ENCODE data around the gene HIGD2B.
"Not testable (repeated sequence)": the region's sequence is repeated elsewhere in the genome, so short reads cannot be mapped to it uniquely, and the experiment has no call there.

The HIGD2B gene

DNA sequence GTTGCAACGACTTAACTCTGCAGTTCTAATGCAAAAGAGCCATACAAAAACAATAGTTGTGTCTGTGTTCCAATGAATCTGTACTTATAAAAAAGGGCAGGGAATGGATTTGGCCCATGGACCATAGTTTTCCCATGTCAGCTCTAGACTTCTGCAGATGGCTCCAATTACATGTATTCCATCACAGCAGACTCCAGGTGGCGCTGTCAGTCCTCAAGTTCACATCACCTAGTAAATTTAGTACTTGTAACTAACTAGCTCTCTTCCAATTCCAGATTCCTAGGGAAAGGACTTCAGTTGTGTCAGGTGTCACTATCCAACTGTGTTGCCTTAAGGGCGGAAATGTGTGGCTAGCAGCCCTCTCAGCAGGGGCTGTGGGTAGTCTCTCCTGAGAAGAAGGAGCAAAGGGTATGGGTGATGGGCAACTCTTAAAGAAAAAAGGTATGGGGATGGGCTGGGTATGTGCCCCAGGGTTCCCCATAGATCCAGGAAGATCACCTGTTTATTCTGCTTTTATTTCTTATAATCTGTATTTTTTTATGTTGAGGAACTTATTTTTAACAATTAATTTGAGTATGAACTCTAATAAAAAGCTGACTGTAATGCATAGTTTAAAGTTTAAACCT, 36.2 kb upstream of the HIGD2B start:
- Histone ChIP-seq H3K27me3 (ENCODE audit: control insufficient read depth in 1 of 2, insufficient read depth in 2 of 2, low read length in 2 of 2) (no peaks in the 10 kb centered on the region), H3K27ac (ENCODE audit: low read depth, low read length) (no peak overlapping the region), H3K36me3 (ENCODE audit: insufficient read depth, low read length) (peaks cover 14% of the 10 kb centered on the region), H3K9me3 (ENCODE audit: low read length) (no peaks in the 10 kb centered on the region), H3K4me1 (ENCODE audit: insufficient read depth, low read length) (no peaks in the 10 kb centered on the region), H3K9ac (ENCODE audit: low read length) (no peak overlapping the region), H3K4me3 (ENCODE audit: low read depth in 1 of 2, low read length in 2 of 2) (no peak overlapping the region)

DNA sequence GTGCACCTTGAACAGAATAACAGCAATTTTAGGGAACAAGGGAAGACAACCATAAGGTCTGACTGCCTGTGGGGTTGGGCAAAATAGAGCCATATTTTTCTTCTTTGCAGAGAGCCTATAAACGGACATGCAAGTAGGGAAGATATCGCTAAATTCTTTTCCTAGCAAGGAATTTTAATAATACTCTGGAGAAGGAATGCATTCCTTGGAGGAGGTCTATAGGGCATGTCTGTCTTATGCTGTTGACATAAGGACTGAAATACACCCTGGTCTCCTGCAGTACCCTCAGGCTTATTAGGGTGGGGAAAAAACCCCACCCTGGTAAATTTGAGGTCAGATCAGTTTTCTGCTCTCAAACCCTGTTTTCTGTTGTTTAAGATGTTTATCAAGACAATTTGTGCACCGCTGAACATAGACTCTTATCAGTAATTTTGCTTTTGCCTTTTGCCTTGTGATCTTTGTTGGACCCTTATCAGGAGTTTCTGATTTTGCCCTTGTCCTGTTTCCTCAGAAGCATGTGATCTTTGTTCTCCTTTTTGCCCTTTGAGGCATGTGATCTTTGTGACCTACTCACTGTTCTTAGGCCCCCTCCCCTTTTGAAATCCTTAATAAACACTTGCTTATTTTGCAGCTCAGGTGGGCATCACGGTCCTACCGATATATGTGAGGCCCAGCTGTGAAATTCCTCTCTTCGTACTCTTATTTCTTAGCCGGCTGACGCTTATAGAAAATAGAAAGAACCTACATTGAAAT, 22.7 kb upstream of the HIGD2B start:
- not testable (repeated sequence) for H3K4me1 ChIP-seq (ENCODE audit: insufficient read depth, low read length)
- peaks cover 13% of the 10 kb centered on the region for H3K36me3 ChIP-seq (ENCODE audit: insufficient read depth, low read length)

DNA sequence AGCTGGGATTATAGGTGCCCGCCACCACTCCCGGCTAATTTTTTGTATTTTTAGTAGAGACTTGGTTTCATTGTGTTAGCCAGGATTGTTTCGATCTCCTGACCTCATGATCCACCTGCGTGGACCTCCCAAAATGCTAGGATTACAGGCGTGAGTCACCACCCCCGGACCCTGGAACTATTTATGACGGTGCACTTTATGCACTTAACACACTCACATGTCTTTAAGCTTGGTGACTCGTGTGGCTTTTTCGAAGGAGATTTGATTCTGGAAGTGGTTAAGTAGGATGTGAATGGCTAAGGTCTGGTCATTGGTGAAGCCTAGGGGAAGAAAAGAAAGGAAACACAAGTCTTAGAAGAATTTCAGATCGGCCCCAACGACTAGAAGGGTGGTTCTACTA, 20.3 kb upstream of the HIGD2B start:
- Histone ChIP-seq H3K4me3 (ENCODE audit: low read depth in 1 of 2, low read length in 2 of 2) (no peak overlapping the region), H3K27ac (ENCODE audit: low read depth, low read length) (no peak overlapping the region), H3K9me3 (ENCODE audit: low read length) (no peaks in the 10 kb centered on the region), H3K27me3 (ENCODE audit: control insufficient read depth in 1 of 2, insufficient read depth in 2 of 2, low read length in 2 of 2) (no peaks in the 10 kb centered on the region), H3K36me3 (ENCODE audit: insufficient read depth, low read length) (no peaks in the 10 kb centered on the region), H3K9ac (ENCODE audit: low read length) (no peak overlapping the region), H3K4me1 (ENCODE audit: insufficient read depth, low read length) (no peaks in the 10 kb centered on the region)

More for the DNA sequence above, 22.7 kb upstream of the HIGD2B start:
- H3K27me3 ChIP-seq (ENCODE audit: control insufficient read depth in 1 of 2, insufficient read depth in 2 of 2, low read length in 2 of 2); H3K9ac ChIP-seq (ENCODE audit: low read length); H3K27ac ChIP-seq (ENCODE audit: low read depth, low read length); H3K4me3 ChIP-seq (ENCODE audit: low read depth in 1 of 2, low read length in 2 of 2); H3K9me3 ChIP-seq (ENCODE audit: low read length): not testable (repeated sequence)

DNA sequence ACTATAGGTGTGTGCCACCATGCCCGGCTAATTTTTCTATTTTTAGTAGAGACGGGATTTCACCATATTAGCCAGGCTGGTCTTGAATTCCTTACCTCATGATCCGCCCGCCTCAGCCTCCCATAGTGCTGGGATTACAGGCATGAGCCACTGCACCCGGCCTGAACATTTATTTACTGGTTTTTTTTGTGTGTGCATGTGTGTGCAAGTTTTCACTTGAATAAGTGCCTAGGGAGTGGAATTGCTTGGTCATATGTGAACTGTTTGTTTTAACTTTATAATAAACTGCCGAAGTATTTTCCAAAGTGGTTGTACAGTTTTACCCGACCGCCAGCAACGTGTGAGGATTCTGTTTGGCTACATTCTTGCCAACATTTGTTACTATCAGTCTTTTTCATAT, 14.1 kb upstream of the HIGD2B start:
- no peaks in the 10 kb centered on the region for H3K4me1 ChIP-seq (ENCODE audit: insufficient read depth, low read length)
- H3K27me3 ChIP-seq (ENCODE audit: control insufficient read depth in 1 of 2, insufficient read depth in 2 of 2, low read length in 2 of 2): no peaks in the 10 kb centered on the region
- no peaks in the 10 kb centered on the region for H3K9me3 ChIP-seq (ENCODE audit: low read length)
- H3K36me3 ChIP-seq (ENCODE audit: insufficient read depth, low read length): no peaks in the 10 kb centered on the region
- no peak overlapping the region for H3K27ac ChIP-seq (ENCODE audit: low read depth, low read length)
- no peak overlapping the region for H3K4me3 ChIP-seq (ENCODE audit: low read depth in 1 of 2, low read length in 2 of 2)
- H3K9ac ChIP-seq (ENCODE audit: low read length): no peak overlapping the region

DNA sequence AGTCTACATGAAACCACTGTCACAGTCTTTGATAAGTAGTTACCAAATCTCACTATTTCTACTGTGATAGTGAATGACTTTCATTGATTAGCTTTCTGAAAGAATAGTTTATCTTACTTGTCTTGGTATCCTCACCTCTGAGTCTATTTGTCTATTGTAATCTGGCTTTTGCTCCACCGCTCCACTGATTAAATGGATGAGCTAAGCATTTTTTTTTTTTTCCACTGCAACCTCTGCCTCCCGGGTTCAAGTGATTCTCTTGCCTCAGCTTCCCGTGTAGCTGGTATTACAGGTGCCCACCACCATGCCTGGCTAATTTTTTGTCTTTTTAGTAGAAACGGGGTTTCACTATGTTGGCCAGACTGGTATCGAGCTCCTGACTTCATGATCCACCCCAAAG, 13.0 kb upstream of the HIGD2B start:
- Histone ChIP-seq H3K27ac (ENCODE audit: low read depth, low read length) (no peak overlapping the region), H3K4me1 (ENCODE audit: insufficient read depth, low read length) (no peaks in the 10 kb centered on the region), H3K9ac (ENCODE audit: low read length) (no peak overlapping the region), H3K9me3 (ENCODE audit: low read length) (no peaks in the 10 kb centered on the region), H3K36me3 (ENCODE audit: insufficient read depth, low read length) (no peaks in the 10 kb centered on the region), H3K4me3 (ENCODE audit: low read depth in 1 of 2, low read length in 2 of 2) (no peak overlapping the region), H3K27me3 (ENCODE audit: control insufficient read depth in 1 of 2, insufficient read depth in 2 of 2, low read length in 2 of 2) (no peaks in the 10 kb centered on the region)

DNA sequence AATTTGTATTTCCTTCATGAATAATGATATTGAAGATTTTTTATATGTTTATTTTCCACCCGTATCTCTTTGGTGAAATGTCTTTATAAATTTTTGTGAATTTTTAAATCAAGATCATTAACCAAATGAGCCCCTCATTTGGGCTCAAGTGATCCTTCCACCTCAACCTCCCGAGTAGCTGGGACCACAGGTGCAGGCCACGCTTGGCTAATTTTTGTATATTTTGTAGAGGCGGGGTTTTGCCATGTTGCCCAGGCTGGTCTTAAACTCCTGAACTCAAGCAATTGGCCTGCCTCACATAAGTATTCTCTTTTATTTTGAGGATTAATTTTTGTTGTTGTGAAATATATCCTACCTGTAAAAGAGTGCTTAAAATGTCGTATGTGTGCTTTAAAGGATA, 5.0 kb upstream of the HIGD2B start:
- no peak overlapping the region for H3K4me3 ChIP-seq (ENCODE audit: low read depth in 1 of 2, low read length in 2 of 2)
- H3K9me3 ChIP-seq (ENCODE audit: low read length): no peaks in the 10 kb centered on the region
- H3K27me3 ChIP-seq (ENCODE audit: control insufficient read depth in 1 of 2, insufficient read depth in 2 of 2, low read length in 2 of 2): no peaks in the 10 kb centered on the region
- H3K4me1 ChIP-seq (ENCODE audit: insufficient read depth, low read length): no peaks in the 10 kb centered on the region
- H3K9ac ChIP-seq (ENCODE audit: low read length): no peak overlapping the region
- H3K36me3 ChIP-seq (ENCODE audit: insufficient read depth, low read length): no peaks in the 10 kb centered on the region
- H3K27ac ChIP-seq (ENCODE audit: low read depth, low read length): no peak overlapping the region

DNA sequence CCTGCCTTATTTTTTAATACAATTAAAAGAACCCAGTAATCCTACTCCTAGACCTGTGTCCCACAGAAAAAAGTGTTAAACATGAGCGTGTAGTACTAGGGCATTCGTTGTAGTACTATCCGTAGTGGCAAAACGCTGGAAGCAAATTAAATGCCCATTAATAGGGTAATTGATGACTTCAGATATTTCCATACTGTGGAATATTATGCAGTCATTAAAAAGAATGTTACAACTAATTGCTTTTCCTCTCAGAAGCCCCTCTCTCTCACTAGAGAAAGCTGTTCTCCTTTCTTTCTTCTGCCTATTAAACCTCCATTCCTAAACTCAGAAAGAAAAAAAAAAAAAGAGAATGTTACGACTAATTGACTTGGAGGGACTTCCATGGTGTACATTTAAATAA, 2.7 kb upstream of the HIGD2B start:
- H3K36me3 ChIP-seq (ENCODE audit: insufficient read depth, low read length): no peaks in the 10 kb centered on the region
- no peak overlapping the region for H3K4me3 ChIP-seq (ENCODE audit: low read depth in 1 of 2, low read length in 2 of 2)
- H3K9me3 ChIP-seq (ENCODE audit: low read length): no peaks in the 10 kb centered on the region
- H3K4me1 ChIP-seq (ENCODE audit: insufficient read depth, low read length): peaks cover 8% of the 10 kb centered on the region
- no peak overlapping the region for H3K27ac ChIP-seq (ENCODE audit: low read depth, low read length)
- no peaks in the 10 kb centered on the region for H3K27me3 ChIP-seq (ENCODE audit: control insufficient read depth in 1 of 2, insufficient read depth in 2 of 2, low read length in 2 of 2)
- no peak overlapping the region for H3K9ac ChIP-seq (ENCODE audit: low read length)

DNA sequence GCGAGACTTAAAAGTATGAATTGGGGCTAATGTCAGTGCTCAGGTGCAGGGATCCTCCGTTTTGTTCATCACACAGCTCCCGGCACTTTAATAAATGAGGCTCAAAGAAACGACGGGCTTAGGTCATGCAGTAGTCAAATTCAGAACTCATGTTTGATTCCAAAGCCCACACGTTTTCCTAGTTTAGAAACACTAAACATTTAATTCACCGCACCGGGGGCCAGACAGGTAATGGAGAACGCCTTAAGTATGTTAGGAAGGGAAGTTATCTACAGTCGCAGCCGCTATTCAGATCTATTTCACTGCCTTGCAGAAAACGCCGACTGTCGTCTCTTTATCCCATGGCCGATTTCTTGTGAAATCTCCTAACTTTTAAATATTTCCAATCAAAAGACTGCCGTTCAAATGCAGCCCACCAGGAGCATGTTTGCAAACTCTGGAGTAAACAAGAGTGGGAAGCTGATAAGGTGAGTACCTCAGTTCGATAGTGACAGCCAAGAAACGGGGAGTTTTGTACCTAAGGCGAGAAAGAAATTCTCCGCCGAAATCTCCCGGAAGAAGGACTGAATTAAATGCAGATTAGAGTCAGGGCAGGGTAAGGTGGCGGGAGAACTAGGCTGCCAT, 569 bp downstream of the HIGD2B start:
- H3K4me3 ChIP-seq (ENCODE audit: low read depth in 1 of 2, low read length in 2 of 2): peak overlapping the region; percentile 69 to 95
- H3K9me3 ChIP-seq (ENCODE audit: low read length): no peaks in the 10 kb centered on the region
- H3K4me1 ChIP-seq (ENCODE audit: insufficient read depth, low read length): peaks cover 8% of the 10 kb centered on the region
- no peaks in the 10 kb centered on the region for H3K27me3 ChIP-seq (ENCODE audit: control insufficient read depth in 1 of 2, insufficient read depth in 2 of 2, low read length in 2 of 2)
- peak overlapping the region; percentile 79 for H3K27ac ChIP-seq (ENCODE audit: low read depth, low read length)
- H3K36me3 ChIP-seq (ENCODE audit: insufficient read depth, low read length): no peaks in the 10 kb centered on the region
- peak overlapping the region; percentile 50 for H3K9ac ChIP-seq (ENCODE audit: low read length)

DNA sequence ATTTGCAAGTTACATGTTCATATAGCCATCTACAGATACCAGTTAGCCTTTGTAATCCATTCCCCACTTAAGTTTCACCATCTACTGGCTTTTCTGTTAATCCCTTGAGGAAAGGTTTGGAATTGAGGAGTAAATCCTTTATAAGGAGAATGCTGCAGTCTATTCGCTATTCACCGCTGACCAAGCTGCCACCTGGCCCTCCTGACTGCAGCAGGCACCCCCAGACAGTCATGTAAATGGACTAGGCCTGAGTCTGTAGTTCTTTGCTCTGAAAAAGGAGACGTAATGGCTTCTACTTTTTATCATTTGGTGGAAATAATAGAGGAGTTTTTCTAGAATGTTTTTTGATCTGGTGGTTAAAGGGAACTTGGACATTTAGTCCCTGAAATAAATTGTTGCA, 3.2 kb downstream of the HIGD2B start:
- H3K27ac ChIP-seq (ENCODE audit: low read depth, low read length): no peak overlapping the region
- H3K9me3 ChIP-seq (ENCODE audit: low read length): no peaks in the 10 kb centered on the region
- no peaks in the 10 kb centered on the region for H3K36me3 ChIP-seq (ENCODE audit: insufficient read depth, low read length)
- H3K4me1 ChIP-seq (ENCODE audit: insufficient read depth, low read length): peaks cover 8% of the 10 kb centered on the region
- H3K9ac ChIP-seq (ENCODE audit: low read length): no peak overlapping the region
- H3K27me3 ChIP-seq (ENCODE audit: control insufficient read depth in 1 of 2, insufficient read depth in 2 of 2, low read length in 2 of 2): no peaks in the 10 kb centered on the region
- H3K4me3 ChIP-seq (ENCODE audit: low read depth in 1 of 2, low read length in 2 of 2): no peak overlapping the region

DNA sequence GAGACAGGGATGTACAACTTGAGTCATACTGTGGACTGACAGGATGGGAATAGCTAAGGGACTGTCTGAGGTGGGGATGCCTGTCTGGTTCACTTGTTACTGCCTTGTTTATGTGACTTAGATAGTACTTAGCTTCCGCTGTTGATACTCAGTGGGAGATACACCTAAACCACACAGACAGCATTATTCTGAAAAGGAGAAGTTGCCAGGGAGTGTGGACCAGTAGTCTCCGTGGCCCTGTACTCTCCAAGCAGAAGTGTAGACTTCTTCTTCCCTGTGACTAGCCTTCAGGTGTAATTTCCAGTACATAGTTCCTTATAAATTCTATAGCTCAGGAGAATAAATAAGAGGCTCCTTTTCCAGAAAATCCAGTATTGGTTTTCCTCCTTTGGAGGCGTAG, 5.1 kb downstream of the HIGD2B start:
- no peak overlapping the region for H3K4me3 ChIP-seq (ENCODE audit: low read depth in 1 of 2, low read length in 2 of 2)
- H3K9me3 ChIP-seq (ENCODE audit: low read length): no peaks in the 10 kb centered on the region
- no peak overlapping the region for H3K9ac ChIP-seq (ENCODE audit: low read length)
- H3K27ac ChIP-seq (ENCODE audit: low read depth, low read length): no peak overlapping the region
- no peaks in the 10 kb centered on the region for H3K27me3 ChIP-seq (ENCODE audit: control insufficient read depth in 1 of 2, insufficient read depth in 2 of 2, low read length in 2 of 2)
- no peaks in the 10 kb centered on the region for H3K36me3 ChIP-seq (ENCODE audit: insufficient read depth, low read length)
- H3K4me1 ChIP-seq (ENCODE audit: insufficient read depth, low read length): peaks cover 8% of the 10 kb centered on the region

DNA sequence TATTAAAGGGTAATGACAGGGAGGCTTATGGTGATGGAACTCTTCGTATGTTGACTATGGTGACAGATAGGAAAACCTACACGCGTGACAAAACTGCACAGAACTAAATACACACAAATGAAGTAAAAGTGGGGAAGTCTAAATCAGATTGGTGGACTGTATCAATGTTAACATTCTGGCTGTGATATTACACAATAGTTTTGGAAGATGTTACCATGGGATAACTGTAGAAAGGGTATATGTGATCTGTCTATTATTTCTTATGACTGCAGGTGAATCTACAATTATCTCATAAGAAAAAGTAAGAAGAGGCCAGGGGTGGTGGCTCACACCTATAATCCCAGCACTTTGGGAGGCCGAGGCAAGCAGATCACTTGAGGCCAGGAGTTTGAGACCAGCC, 9.1 kb downstream of the HIGD2B start:
- no peaks in the 10 kb centered on the region for H3K9me3 ChIP-seq (ENCODE audit: low read length)
- no peak overlapping the region for H3K9ac ChIP-seq (ENCODE audit: low read length)
- no peaks in the 10 kb centered on the region for H3K36me3 ChIP-seq (ENCODE audit: insufficient read depth, low read length)
- no peak overlapping the region for H3K27ac ChIP-seq (ENCODE audit: low read depth, low read length)
- no peak overlapping the region for H3K4me3 ChIP-seq (ENCODE audit: low read depth in 1 of 2, low read length in 2 of 2)
- no peaks in the 10 kb centered on the region for H3K27me3 ChIP-seq (ENCODE audit: control insufficient read depth in 1 of 2, insufficient read depth in 2 of 2, low read length in 2 of 2)
- no peaks in the 10 kb centered on the region for H3K4me1 ChIP-seq (ENCODE audit: insufficient read depth, low read length)

All from muscle layer of colon (tissue), 2 donors.